HepG2 (cell line): ENCODE data around the gene IER2. TPM values are rescaled to one million over a fixed set of nuclear protein-coding genes. Genes with fewer than 3 reads are reported as not detected.
A peak's percentile ranks its signal among the peaks of the same experiment; 100 is the strongest.

ENCODE experiments used
- AGO1 ChIP-seq: fragments of 200-400 bp; formaldehyde crosslinking; IDR thresholded peaks from 2 replicates; pipeline ENCODE4 v1.6.1; 2017; ENCODE audit warnings: mild to moderate bottlenecking, low read depth, low read length, moderate library complexity; ENCODE audit not compliant: poor library complexity, severe bottlenecking
- ARHGAP35 ChIP-seq: sonication (generic); formaldehyde crosslinking; IDR thresholded peaks from 2 replicates; pipeline ENCODE4 v1.9.0; 2022; ENCODE audit warnings: mild to moderate bottlenecking, inconsistent platforms, moderate library complexity, missing genetic modification reagents, borderline replicate concordance
- ELF1 ChIP-seq: sonication (generic); formaldehyde crosslinking; IDR thresholded peaks from 2 replicates; pipeline ENCODE4 v1.4.0; 2020; ENCODE audit warnings: missing genetic modification reagents
- ELF3 ChIP-seq: IDR thresholded peaks from 2 replicates; pipeline ENCODE4 v1.6.1; 2016; ENCODE audit warnings: missing genetic modification reagents, missing compliant biosample characterization
- ETS1 ChIP-seq: sonication (generic); formaldehyde crosslinking; IDR thresholded peaks from 2 replicates; pipeline ENCODE4 v1.4.0; 2020; ENCODE audit warnings: missing genetic modification reagents
- GATAD2A ChIP-seq: IDR thresholded peaks from 2 replicates; pipeline ENCODE4 v1.6.1; 2016
- HNRNPK ChIP-seq: fragments of 200-400 bp; formaldehyde crosslinking; IDR thresholded peaks from 2 replicates; pipeline ENCODE4 v1.6.1; 2018; ENCODE audit warnings: low read length, low read depth, moderate library complexity, mild to moderate bottlenecking; ENCODE audit not compliant: poor library complexity, severe bottlenecking
- ISX ChIP-seq: sonication (generic); formaldehyde crosslinking; conservative IDR thresholded peaks from 2 replicates; pipeline ENCODE4 v1.5.0; 2020; ENCODE audit warnings: missing genetic modification reagents
- NCOA2 ChIP-seq: sonication (generic); formaldehyde crosslinking; IDR thresholded peaks from 2 replicates; pipeline ENCODE4 v1.8.0; 2022; ENCODE audit warnings: inconsistent platforms
- RBM22 ChIP-seq: fragments of 200-400 bp; formaldehyde crosslinking; optimal IDR thresholded peaks from 2 replicates; pipeline ENCODE3; 2017; ENCODE audit warnings: mild to moderate bottlenecking, low read length, moderate library complexity
- SMARCC2 ChIP-seq: fragments of 450-650 bp; IDR thresholded peaks from 2 replicates; pipeline ENCODE4 v1.6.1; 2017; ENCODE audit warnings: antibody characterized with exemption, mild to moderate bottlenecking
- SP4 ChIP-seq: sonication (generic); formaldehyde crosslinking; IDR thresholded peaks from 2 replicates; pipeline ENCODE4 v1.8.1; 2023; ENCODE audit warnings: mild to moderate bottlenecking, missing genetic modification reagents
- TBL1XR1 ChIP-seq: fragments of 150-350 bp; IDR thresholded peaks from 2 replicates; pipeline ENCODE4 v1.6.1; 2014; ENCODE audit warnings: borderline replicate concordance, low read length; ENCODE audit not compliant: partially characterized antibody
- THAP9 ChIP-seq: sonication (generic); formaldehyde crosslinking; IDR thresholded peaks from 2 replicates; pipeline ENCODE4; 2020; ENCODE audit warnings: missing genetic modification reagents, mild to moderate bottlenecking, borderline replicate concordance
- ZBTB42 ChIP-seq: sonication (generic); formaldehyde crosslinking; IDR thresholded peaks from 2 replicates; pipeline ENCODE4 v1.5.0; 2020; ENCODE audit warnings: mild to moderate bottlenecking, missing genetic modification reagents
- ZNF557 ChIP-seq: sonication (generic); formaldehyde crosslinking; IDR thresholded peaks from 2 replicates; pipeline ENCODE4 v1.4.0; 2020; ENCODE audit warnings: missing genetic modification reagents
- ZNF784 ChIP-seq: sonication (generic); formaldehyde crosslinking; IDR thresholded peaks from 2 replicates; pipeline ENCODE4 v1.5.1; 2020; ENCODE audit warnings: missing genetic modification reagents, mild to moderate bottlenecking, borderline replicate concordance
- polyA plus RNA-seq, 8 experiments: library from polyadenylated mRNA; depleted of rRNA in 3 of 8; stranded (reverse) in 7 of 8; unstranded in 1 of 8; fragments of >200 nt; fragmentation: Illumina TruSeq in 4 of 8; extraction: Trizol in 4 of 8; gene quantifications; 2 replicates each; pipeline versions ENCODE4 v1.2.1 to v1.2.3, GENCODE V29; 2011 to 2016; ENCODE audit warnings: low read depth in 4 of 8, missing spikeins in 1 of 8, mixed read lengths in 1 of 8; ENCODE audit not compliant: insufficient read depth in 1 of 8
- total RNA-seq, 5 experiments: library from RNA; depleted of rRNA; stranded (reverse); fragments of >200 nt; fragmentation: Illumina TruSeq; extraction: Trizol; gene quantifications; 2 replicates each; pipeline ENCODE4 v1.2.3, GENCODE V29; 2016; ENCODE audit warnings: low read depth in 1 of 5
- TF ChIP-seq, protein P1 (sequence below): IDR thresholded peaks from 2 replicates; pipeline ENCODE4 v1.6.1; 2016; ENCODE audit warnings: control low read depth
- TF ChIP-seq, protein P2 (sequence below): sonication (generic); formaldehyde crosslinking; IDR thresholded peaks from 2 replicates; pipeline ENCODE4 v1.8.0; 2022; ENCODE audit warnings: missing genetic modification reagents, mild to moderate bottlenecking, inconsistent platforms, borderline replicate concordance

IER2 gene
- total and polyA plus RNA-seq, 2 of the 13 experiments (the other 11 are each of a cell fraction or from before 2014, with no cell fraction given), result 10.1 to 14.3 TPM

GRCh38 chr19:13190781-13191540, 40.8 kb downstream of the IER2 start (continued):
- no peak for TF ChIP-seq RBM22
- TF ChIP-seq ISX (CRISPR knock-in tag), result no peak
- 0 out of 2 replicates have a peak, but pooled peaks have one; percentile 35 for TF ChIP-seq ELF3 (CRISPR knock-in tag)
- TF ChIP-seq SMARCC2, result no peak
- peak; percentile 40 for TF ChIP-seq GATAD2A (CRISPR knock-in tag)
- TF ChIP-seq THAP9 (CRISPR knock-in tag), result no peak
- TF ChIP-seq NCOA2 (CRISPR knock-in tag), result no peak; the same call in 1 of the 2 replicates
- no peak for TF ChIP-seq AGO1
- TF ChIP-seq, protein P1, sequence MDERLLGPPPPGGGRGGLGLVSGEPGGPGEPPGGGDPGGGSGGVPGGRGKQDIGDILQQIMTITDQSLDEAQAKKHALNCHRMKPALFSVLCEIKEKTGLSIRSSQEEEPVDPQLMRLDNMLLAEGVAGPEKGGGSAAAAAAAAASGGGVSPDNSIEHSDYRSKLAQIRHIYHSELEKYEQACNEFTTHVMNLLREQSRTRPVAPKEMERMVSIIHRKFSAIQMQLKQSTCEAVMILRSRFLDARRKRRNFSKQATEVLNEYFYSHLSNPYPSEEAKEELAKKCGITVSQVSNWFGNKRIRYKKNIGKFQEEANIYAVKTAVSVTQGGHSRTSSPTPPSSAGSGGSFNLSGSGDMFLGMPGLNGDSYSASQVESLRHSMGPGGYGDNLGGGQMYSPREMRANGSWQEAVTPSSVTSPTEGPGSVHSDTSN (CRISPR knock-in tag), result no peak
- TF ChIP-seq, protein P2, sequence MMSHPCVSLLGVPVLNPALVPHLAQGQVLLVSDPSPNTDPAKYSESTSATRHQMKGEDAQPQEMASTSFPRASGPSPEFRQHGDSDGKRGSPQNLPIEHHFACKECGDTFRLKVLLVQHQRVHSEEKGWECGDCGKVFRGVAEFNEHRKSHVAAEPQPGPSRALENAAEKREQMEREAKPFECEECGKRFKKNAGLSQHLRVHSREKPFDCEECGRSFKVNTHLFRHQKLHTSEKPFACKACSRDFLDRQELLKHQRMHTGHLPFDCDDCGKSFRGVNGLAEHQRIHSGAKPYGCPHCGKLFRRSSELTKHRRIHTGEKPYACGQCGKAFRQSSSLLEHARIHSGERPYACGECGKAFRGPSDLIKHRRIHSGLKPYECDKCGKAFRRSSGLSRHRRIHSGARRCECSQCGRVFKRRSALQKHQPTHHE (CRISPR knock-in tag), result no peak
- no peak for TF ChIP-seq ZBTB42
- no peak for TF ChIP-seq ZNF784 (CRISPR knock-in tag)
- no peak for TF ChIP-seq SP4 (CRISPR knock-in tag)
- TF ChIP-seq ZNF557 (CRISPR knock-in tag), result no peak
- TF ChIP-seq ARHGAP35 (CRISPR knock-in tag), result no peak
- no peak for TF ChIP-seq ETS1
- no peak for TF ChIP-seq TBL1XR1
- no peak for TF ChIP-seq ELF1 (CRISPR knock-in tag)
- no peak for TF ChIP-seq HNRNPK
